Breast epithelium (tissue), 3 donors: ENCODE data around the gene SYNGR3.

Experiments
- CTCF ChIP-seq, 3 donors: fragments of 450-650 bp; IDR thresholded peaks; one replicate each; pipeline ENCODE4 v1.5.1; 2016 to 2017; ENCODE audit warnings: antibody characterized with exemption in 3 of 3, mild to moderate bottlenecking in 3 of 3, moderate library complexity in 3 of 3
- POLR2A ChIP-seq: fragments of 450-650 bp; IDR thresholded peaks from one replicate; pipeline ENCODE4 v1.6.1; 2016; ENCODE audit warnings: antibody characterized with exemption, mild to moderate bottlenecking, moderate library complexity
- POLR2AphosphoS5 ChIP-seq, 3 donors: sonication (generic); formaldehyde crosslinking; IDR thresholded peaks; one replicate each; pipeline ENCODE4 v1.6.1; 2017; ENCODE audit warnings: antibody characterized with exemption in 3 of 3

DNA sequence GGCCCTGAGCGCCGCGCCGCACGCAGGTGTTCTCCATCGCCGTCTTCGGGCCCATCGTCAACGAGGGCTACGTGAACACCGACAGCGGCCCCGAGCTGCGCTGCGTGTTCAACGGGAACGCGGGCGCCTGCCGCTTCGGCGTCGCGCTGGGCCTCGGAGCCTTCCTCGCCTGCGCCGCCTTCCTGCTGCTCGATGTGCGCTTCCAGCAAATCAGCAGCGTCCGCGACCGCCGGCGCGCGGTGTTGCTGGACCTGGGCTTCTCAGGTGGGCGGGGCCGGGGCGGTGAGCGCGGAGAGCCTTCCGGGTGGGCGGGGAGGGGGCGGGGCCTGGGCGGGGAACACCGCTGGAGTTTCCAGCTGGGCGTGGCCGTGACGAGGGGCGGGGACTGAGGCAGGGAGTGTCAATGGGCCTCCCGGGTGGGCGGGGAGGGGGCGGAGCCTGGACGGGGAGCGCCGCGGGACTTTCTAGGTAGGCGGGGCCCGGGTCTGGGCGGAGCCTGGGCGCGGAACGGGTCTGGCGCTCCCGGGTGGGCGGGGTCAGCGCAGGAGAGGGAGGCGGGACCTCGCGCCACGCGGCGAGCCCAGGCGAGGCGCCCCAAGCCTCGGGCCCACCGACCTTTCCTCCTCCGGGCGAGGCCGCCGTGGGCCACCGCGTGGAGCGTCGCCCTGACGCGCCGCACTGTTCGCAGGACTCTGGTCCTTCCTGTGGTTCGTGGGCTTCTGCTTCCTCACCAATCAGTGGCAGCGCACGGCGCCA lies 2.4 kb downstream of the SYNGR3 start:
- TF ChIP-seq CTCF (IDR thresholded peaks at IDR 0.05): no peak
- no peak for TF ChIP-seq POLR2A
- no peak for TF ChIP-seq POLR2AphosphoS5 (IDR thresholded peaks at IDR 0.05)
